ENCODE measurements around the gene RRP9.

GRCh38 chr3:51966922-51967383 lies 25.2 kb upstream of the RRP9 start:
- TF ChIP-seq ZNF274 (IDR thresholded peaks at IDR 0.05; ENCODE audit: low read depth, low read length) (no peak), YY1 (IDR thresholded peaks at IDR 0.05; ENCODE audit: insufficient read depth, insufficient read length) (no peak), SUZ12 (IDR thresholded peaks at IDR 0.05; ENCODE audit: extremely low read depth, insufficient read depth, insufficient read length) (no peak)

All from NT2/D1 (cell line).